HepG2 (cell line): ENCODE results near the gene EFNA2. TPM values are rescaled to one million over a fixed set of nuclear protein-coding genes. Genes with fewer than 3 reads are reported as not detected.

Experiments used
- ASH2L ChIP-seq: fragments of 300-600, 200-600 bp; sonication (generic); IDR thresholded peaks from 2 replicates; pipeline ENCODE4 v1.7.0; 2017; ENCODE audit warnings: low read depth, mild to moderate bottlenecking, moderate library complexity, mixed read lengths, low read length; ENCODE audit not compliant: insufficient read length
- BHLHE40 ChIP-seq: IDR thresholded peaks from 2 replicates; pipeline ENCODE4 v1.6.1; 2011; ENCODE audit warnings: low read length, improper control_type of control experiment
- BORCS8-MEF2B ChIP-seq: sonication (generic); formaldehyde crosslinking; IDR thresholded peaks from 2 replicates; pipeline ENCODE4 v1.8.0; 2022; ENCODE audit warnings: mild to moderate bottlenecking, missing genetic modification reagents
- BRD4 ChIP-seq: sonication (generic); formaldehyde crosslinking; IDR thresholded peaks from 2 replicates; pipeline ENCODE4 v1.4.0; 2020; ENCODE audit warnings: missing genetic modification reagents
- ELF3 ChIP-seq: IDR thresholded peaks from 2 replicates; pipeline ENCODE4 v1.6.1; 2016; ENCODE audit warnings: missing genetic modification reagents, missing compliant biosample characterization
- FOSL2 ChIP-seq: sonication (generic); formaldehyde crosslinking; IDR thresholded peaks from 2 replicates; pipeline ENCODE4 v1.4.0; 2020; ENCODE audit warnings: missing genetic modification reagents
- HNF4G ChIP-seq, 2 experiments: sonication (generic) in 1 of 2; formaldehyde crosslinking in 1 of 2; IDR thresholded peaks; 2 replicates each; pipeline versions ENCODE4 v1.4.0 to v1.6.1; 2011 to 2020; ENCODE audit warnings: borderline replicate concordance in 2 of 2, low read depth in 2 of 2, mild to moderate bottlenecking in 2 of 2, low read length in 1 of 2, missing genetic modification reagents in 1 of 2, moderate library complexity in 1 of 2
- LCORL ChIP-seq, 2 experiments: fragments of 450-650 bp in 1 of 2; sonication (generic) in 1 of 2; formaldehyde crosslinking in 1 of 2; IDR thresholded peaks; 2 replicates each; pipeline versions ENCODE4 v1.5.0 to v1.6.1; 2017 to 2020; ENCODE audit warnings: antibody characterized with exemption in 1 of 2, missing genetic modification reagents in 1 of 2
- MED13 ChIP-seq: sonication (generic); formaldehyde crosslinking; IDR thresholded peaks from 2 replicates; pipeline ENCODE4 v1.5.0; 2020; ENCODE audit warnings: missing genetic modification reagents
- MEF2D ChIP-seq: sonication (generic); formaldehyde crosslinking; IDR thresholded peaks from 2 replicates; pipeline ENCODE4 v1.5.1; 2020; ENCODE audit warnings: mild to moderate bottlenecking, missing genetic modification reagents
- MEIS2 ChIP-seq: sonication (generic); formaldehyde crosslinking; IDR thresholded peaks from 2 replicates; pipeline ENCODE4 v1.9.0; 2021; ENCODE audit warnings: mild to moderate bottlenecking, missing genetic modification reagents
- NFKBIZ ChIP-seq: IDR thresholded peaks from 2 replicates; pipeline ENCODE4 v1.6.1; 2018; ENCODE audit warnings: missing genetic modification reagents, missing compliant biosample characterization
- NONO ChIP-seq, 2 experiments: fragments of 450-650 bp in 1 of 2; sonication (generic) in 1 of 2; formaldehyde crosslinking in 1 of 2; IDR thresholded peaks in 1 of 2; conservative IDR thresholded peaks in 1 of 2; 2 replicates each; pipeline versions ENCODE4 v1.6.1 to v1.8.0; 2017 to 2022; ENCODE audit warnings: mild to moderate bottlenecking in 1 of 2, missing genetic modification reagents in 1 of 2, moderate library complexity in 1 of 2
- PHF8 ChIP-seq: sonication (generic); formaldehyde crosslinking; IDR thresholded peaks from 2 replicates; pipeline ENCODE4 v1.5.0; 2020; ENCODE audit warnings: missing genetic modification reagents
- SRY ChIP-seq: sonication (generic); formaldehyde crosslinking; IDR thresholded peaks from 2 replicates; pipeline ENCODE4 v1.8.0; 2022; ENCODE audit warnings: mild to moderate bottlenecking, missing genetic modification reagents
- TBL1XR1 ChIP-seq: fragments of 150-350 bp; IDR thresholded peaks from 2 replicates; pipeline ENCODE4 v1.6.1; 2014; ENCODE audit warnings: borderline replicate concordance, low read length; ENCODE audit not compliant: partially characterized antibody
- ZBTB7A ChIP-seq: sonication (generic); formaldehyde crosslinking; IDR thresholded peaks from 2 replicates; pipeline ENCODE4 v1.8.0; 2022; ENCODE audit warnings: mild to moderate bottlenecking, missing genetic modification reagents
- ZC3H13 ChIP-seq: sonication (generic); formaldehyde crosslinking; IDR thresholded peaks from 2 replicates; pipeline ENCODE4 v1.8.1; 2023; ENCODE audit warnings: mild to moderate bottlenecking, missing genetic modification reagents, moderate library complexity
- ZFP82 ChIP-seq: sonication (generic); formaldehyde crosslinking; IDR thresholded peaks from 2 replicates; pipeline ENCODE4 v1.5.1; 2020; ENCODE audit warnings: mild to moderate bottlenecking, missing genetic modification reagents, borderline replicate concordance
- ZKSCAN1 ChIP-seq: fragments of 150-350 bp; IDR thresholded peaks from 2 replicates; pipeline ENCODE4 v1.6.1; 2014; ENCODE audit warnings: low read length
- ZNF180 ChIP-seq: sonication (generic); formaldehyde crosslinking; IDR thresholded peaks from 2 replicates; pipeline ENCODE4 v1.4.0; 2020; ENCODE audit warnings: low read depth, missing genetic modification reagents, borderline replicate concordance
- ZNF484 ChIP-seq: sonication (generic); formaldehyde crosslinking; IDR thresholded peaks from 2 replicates; pipeline ENCODE4 v1.5.1; 2020; ENCODE audit warnings: mild to moderate bottlenecking, low read depth, missing genetic modification reagents, borderline replicate concordance
- ZSCAN20 ChIP-seq: sonication (generic); formaldehyde crosslinking; IDR thresholded peaks from 2 replicates; pipeline ENCODE4 v1.4.0; 2020; ENCODE audit warnings: missing genetic modification reagents, mild to moderate bottlenecking, borderline replicate concordance
- polyA plus RNA-seq, 8 experiments: library from polyadenylated mRNA; depleted of rRNA in 3 of 8; stranded (reverse) in 7 of 8; unstranded in 1 of 8; fragments of >200 nt; fragmentation: Illumina TruSeq in 4 of 8; extraction: Trizol in 4 of 8; gene quantifications; 2 replicates each; pipeline versions ENCODE4 v1.2.1 to v1.2.3, GENCODE V29; 2011 to 2016; ENCODE audit warnings: low read depth in 4 of 8, missing spikeins in 1 of 8, mixed read lengths in 1 of 8; ENCODE audit not compliant: insufficient read depth in 1 of 8
- total RNA-seq, 5 experiments: library from RNA; depleted of rRNA; stranded (reverse); fragments of >200 nt; fragmentation: Illumina TruSeq; extraction: Trizol; gene quantifications; 2 replicates each; pipeline ENCODE4 v1.2.3, GENCODE V29; 2016; ENCODE audit warnings: low read depth in 1 of 5
- TF ChIP-seq, protein P1 (sequence below): sonication (generic); formaldehyde crosslinking; IDR thresholded peaks from 2 replicates; pipeline ENCODE4 v1.4.0; 2020; ENCODE audit warnings: mild to moderate bottlenecking, low read depth, missing genetic modification reagents
- TF ChIP-seq, protein P2 (sequence below): sonication (generic); formaldehyde crosslinking; IDR thresholded peaks from 2 replicates; pipeline ENCODE4 v1.4.0; 2020; ENCODE audit warnings: mild to moderate bottlenecking, missing genetic modification reagents
- TF ChIP-seq, protein P3 (sequence below): sonication (generic); formaldehyde crosslinking; conservative IDR thresholded peaks from 2 replicates; pipeline ENCODE4 v1.8.1; 2023; ENCODE audit warnings: missing genetic modification reagents

The EFNA2 gene
- total and polyA plus RNA-seq, 2 of the 13 experiments (the other 11 are each of a cell fraction or from before 2014, with no cell fraction given): 6.0 to 9.9 TPM

DNA sequence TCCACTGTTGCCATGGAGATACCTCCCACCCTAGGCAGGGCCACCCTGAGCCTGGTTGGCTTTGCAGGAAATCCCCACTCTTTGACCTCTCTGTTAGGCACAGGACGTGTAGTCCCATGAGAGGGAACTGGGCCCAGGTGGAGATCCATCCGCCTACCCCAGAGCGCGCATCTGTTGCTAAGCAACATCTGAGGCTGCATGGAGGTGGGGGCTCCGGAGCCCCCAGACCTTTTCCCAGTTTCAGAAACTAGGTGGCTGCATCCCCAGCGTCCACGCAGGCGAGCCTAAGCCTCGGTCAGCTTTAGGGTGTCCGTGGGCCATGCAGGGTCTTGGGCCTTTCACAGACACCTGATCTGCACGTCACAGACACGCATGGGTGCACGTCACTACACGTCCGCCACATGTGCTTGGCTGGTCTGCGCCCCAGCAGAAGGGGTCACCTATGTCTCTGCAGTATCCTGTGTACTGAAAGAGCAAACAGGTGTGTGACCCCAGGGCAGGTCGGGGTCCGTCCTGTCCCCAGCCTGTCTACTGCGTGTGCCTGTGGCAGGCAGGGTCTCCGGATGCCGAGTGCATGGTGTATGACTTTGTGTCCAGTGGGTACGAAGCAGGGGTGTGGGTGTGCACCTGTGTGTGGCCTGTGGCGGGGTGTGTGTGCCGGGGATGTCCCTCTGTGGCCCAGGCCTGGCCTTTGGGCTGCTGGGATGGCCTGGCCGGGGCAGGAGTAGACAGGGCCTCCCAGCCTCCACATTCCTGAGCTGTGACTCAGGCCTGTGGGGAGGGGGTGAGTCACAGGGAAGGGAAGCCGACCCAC is 20.7 kb upstream of the EFNA2 start (continued):
- TF ChIP-seq, protein P1, sequence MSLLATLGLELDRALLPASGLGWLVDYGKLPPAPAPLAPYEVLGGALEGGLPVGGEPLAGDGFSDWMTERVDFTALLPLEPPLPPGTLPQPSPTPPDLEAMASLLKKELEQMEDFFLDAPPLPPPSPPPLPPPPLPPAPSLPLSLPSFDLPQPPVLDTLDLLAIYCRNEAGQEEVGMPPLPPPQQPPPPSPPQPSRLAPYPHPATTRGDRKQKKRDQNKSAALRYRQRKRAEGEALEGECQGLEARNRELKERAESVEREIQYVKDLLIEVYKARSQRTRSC (CRISPR knock-in tag): no peak
- TF ChIP-seq BRD4 (CRISPR knock-in tag) (no peak), NONO (IDR thresholded peaks at IDR 0.05) (no peak), NONO (CRISPR knock-in tag; conservative IDR thresholded peaks at IDR 0.05) (peak; percentile 89), ZNF180 (no peak), TBL1XR1 (peak; percentile 17), FOSL2 (CRISPR knock-in tag) (peak; percentile 99), ASH2L (no peak), BORCS8-MEF2B (CRISPR knock-in tag) (peak; percentile 23; the same call in 1 of the 2 replicates), MEIS2 (CRISPR knock-in tag) (peak; percentile 57; the same call in 1 of the 2 replicates), NFKBIZ (CRISPR knock-in tag) (peak; percentile 73; the same call in 1 of the 2 replicates), ELF3 (CRISPR knock-in tag) (peak; percentile 64), ZSCAN20 (CRISPR knock-in tag) (no peak), ZNF484 (CRISPR knock-in tag) (no peak), ZFP82 (no peak), ZBTB7A (CRISPR knock-in tag) (peak; percentile 98), HNF4G (IDR thresholded peaks at IDR 0.05; ENCODE audit: borderline replicate concordance, low read depth, low read length) (peak; percentile 59; the same call in 1 of the 2 replicates), HNF4G (CRISPR knock-in tag; IDR thresholded peaks at IDR 0.05; ENCODE audit: borderline replicate concordance, low read depth) (peak; percentile 58; the same call in 1 of the 2 replicates), ZKSCAN1 (no peak), SRY (CRISPR knock-in tag) (0 out of 2 replicates have a peak, but pooled peaks have one; percentile 55), PHF8 (peak; percentile 57; the same call in 1 of the 2 replicates), MEF2D (CRISPR knock-in tag) (0 out of 2 replicates have a peak, but pooled peaks have one; percentile 31), MED13 (CRISPR knock-in tag) (no peak), LCORL (IDR thresholded peaks at IDR 0.05) (peak; percentile 74; the same call in 1 of the 2 replicates), LCORL (CRISPR knock-in tag; IDR thresholded peaks at IDR 0.05) (peak; percentile 99), BHLHE40 (peak; percentile 59), ZC3H13 (CRISPR knock-in tag) (0 out of 2 replicates have a peak, but pooled peaks have one; percentile 32)
- TF ChIP-seq, protein P2, sequence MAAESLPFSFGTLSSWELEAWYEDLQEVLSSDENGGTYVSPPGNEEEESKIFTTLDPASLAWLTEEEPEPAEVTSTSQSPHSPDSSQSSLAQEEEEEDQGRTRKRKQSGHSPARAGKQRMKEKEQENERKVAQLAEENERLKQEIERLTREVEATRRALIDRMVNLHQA (CRISPR knock-in tag): no peak
- TF ChIP-seq, protein P3, sequence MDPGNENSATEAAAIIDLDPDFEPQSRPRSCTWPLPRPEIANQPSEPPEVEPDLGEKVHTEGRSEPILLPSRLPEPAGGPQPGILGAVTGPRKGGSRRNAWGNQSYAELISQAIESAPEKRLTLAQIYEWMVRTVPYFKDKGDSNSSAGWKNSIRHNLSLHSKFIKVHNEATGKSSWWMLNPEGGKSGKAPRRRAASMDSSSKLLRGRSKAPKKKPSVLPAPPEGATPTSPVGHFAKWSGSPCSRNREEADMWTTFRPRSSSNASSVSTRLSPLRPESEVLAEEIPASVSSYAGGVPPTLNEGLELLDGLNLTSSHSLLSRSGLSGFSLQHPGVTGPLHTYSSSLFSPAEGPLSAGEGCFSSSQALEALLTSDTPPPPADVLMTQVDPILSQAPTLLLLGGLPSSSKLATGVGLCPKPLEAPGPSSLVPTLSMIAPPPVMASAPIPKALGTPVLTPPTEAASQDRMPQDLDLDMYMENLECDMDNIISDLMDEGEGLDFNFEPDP: no peak
